ENCODE measurements around the gene DDX41. TPM values are rescaled to one million over a fixed set of nuclear protein-coding genes. Genes with fewer than 3 reads are reported as not detected.

DDX41 gene
- total and polyA plus RNA-seq, 2 donors (not counting 1 experiment from before 2014, with no cell fraction given): 110 to 168 TPM

- peaks cover 10% of the 10 kb centered on the region for H4K20me1 ChIP-seq (ENCODE audit: control insufficient read depth, insufficient read depth, low read length, poor library complexity, severe bottlenecking)
- 59% methylated on average over 9 of the region's 11 CpGs for WGBS (ENCODE audit: insufficient coverage)
- peak overlapping the region; percentile 29 to 63 for H3K27ac ChIP-seq (ENCODE audit: low read length in 2 of 2)
- no peak overlapping the region for H3K4me3 ChIP-seq (ENCODE audit: control extremely low read depth in 1 of 5, extremely low read depth in 1 of 5, insufficient read depth in 1 of 5, low read depth in 2 of 5, low read length in 4 of 5)
- H3K9me3 ChIP-seq (ENCODE audit: control extremely low read depth in 1 of 3, control insufficient read depth in 2 of 3, insufficient read depth in 1 of 3, low read length in 2 of 3): peaks cover 0 to 10% (median 0%) of the 10 kb centered on the region in 3 donors
- CTCF ChIA-PET: interaction anchor here (1.1 to 2.5 kb wide), 6 partner anchors 22 to 185 kb away, joined by 3 to 11 read pairs (median 5); partner anchors contain the start of gene DDX41
- H3K4me3 Mint-ChIP-seq: peak overlapping the region; percentile 39
- peaks cover 3% of the 10 kb centered on the region for H3K27me3 Mint-ChIP-seq
- H3K36me3 ChIP-seq (replicated peaks in 1 of 2; ENCODE audit: control extremely low read depth in 1 of 2, control insufficient read depth in 1 of 2, extremely low read depth in 1 of 2, insufficient read depth in 2 of 2, low read length in 1 of 2): no peaks in the 10 kb centered on the region
- H3K4me1 Mint-ChIP-seq: peaks cover 54% of the 10 kb centered on the region
- H3K4me1 ChIP-seq (ENCODE audit: control insufficient read depth in 2 of 2, insufficient read depth in 2 of 2, low read length in 2 of 2): peaks cover 37 to 50% of the 10 kb centered on the region in 2 donors
- no peaks in the 10 kb centered on the region for H3K9me3 Mint-ChIP-seq (ENCODE audit: insufficient read depth)
- peak; percentile 71 for DNase-seq
- no peak overlapping the region for H3K9ac ChIP-seq (ENCODE audit: low read length)
- intact Hi-C loops (cut with micrococcal nuclease): no loop called here
- peak overlapping the region; percentile 46 for H3K4me2 ChIP-seq (replicated peaks; ENCODE audit: low read depth, low read length, poor library complexity, severe bottlenecking)
- H3K79me2 ChIP-seq (ENCODE audit: control insufficient read depth, insufficient read depth, low read length): peaks cover 9% of the 10 kb centered on the region
- TF ChIP-seq EZH2 (IDR thresholded peaks at IDR 0.05; ENCODE audit: borderline replicate concordance, insufficient read depth, low read depth, low read length, poor library complexity, severe bottlenecking) (no peak), CTCF (IDR thresholded peaks at IDR 0.05) (no peak)
- peak overlapping the region; percentile 77 for H3K27ac Mint-ChIP-seq
- H3K27me3 ChIP-seq (replicated peaks in 1 of 4; ENCODE audit: control extremely low read depth in 1 of 4, control insufficient read depth in 3 of 4, insufficient read depth in 4 of 4, low read length in 3 of 4): peaks cover 0 to 10% (median 4%) of the 10 kb centered on the region in 4 experiments
- POLR2A ChIA-PET: interaction anchor here (0.7 to 1.1 kb wide), 3 partner anchors 38 to 105 kb away, joined by 3 to 4 read pairs (median 3); partner anchors contain the start of gene B4GALT7
- ATAC-seq (ENCODE audit: low read depth): peak; percentile 36
- H2AFZ ChIP-seq (ENCODE audit: insufficient read depth, low read depth, low read length, poor library complexity, severe bottlenecking): no peak overlapping the region
Observed at GRCh38 chr5:177494346-177495195, 22.2 kb downstream of the DDX41 start.

All from B cell (primary cell).